Keratinocyte (primary cell): ENCODE measurements around the gene EPHA1.

ENCODE experiments used
- CTCF ChIP-seq, 3 experiments: IDR thresholded peaks in 1 of 3; conservative IDR thresholded peaks in 1 of 3; optimal IDR thresholded peaks in 1 of 3; 2 replicates in 2 of 3; 3 replicates in 1 of 3; pipeline versions ENCODE3 to v1.5.1; 2011; ENCODE audit warnings: low read length in 3 of 3, mild to moderate bottlenecking in 3 of 3, moderate library complexity in 2 of 3, control low read depth in 1 of 3, inconsistent platforms in 1 of 3; ENCODE audit not compliant: insufficient read depth in 2 of 3; ENCODE audit errors: extremely low read depth in 1 of 3
- EZH2 ChIP-seq: IDR thresholded peaks from one replicate; pipeline ENCODE4 v1.6.1; 2012; ENCODE audit warnings: inconsistent platforms, mild to moderate bottlenecking, low read length, moderate library complexity

DNA sequence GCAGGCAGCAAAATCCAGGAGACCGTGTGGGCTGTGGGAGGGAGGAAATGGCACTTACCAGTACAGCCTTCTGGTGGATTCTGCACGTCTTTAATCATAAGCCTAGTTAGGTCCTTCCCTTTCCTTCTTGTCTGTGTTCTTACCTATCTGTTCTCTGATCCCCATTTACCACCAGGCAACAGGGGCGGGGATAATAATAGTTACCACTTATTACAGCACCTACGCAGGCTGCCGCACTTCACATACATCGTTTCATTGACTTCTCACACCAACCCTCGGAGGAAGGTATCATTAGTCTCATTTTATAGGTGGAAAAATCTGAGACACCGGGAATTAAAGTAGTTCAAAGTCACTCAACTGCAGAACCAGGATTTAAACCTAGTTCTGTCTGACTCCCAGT is 4.5 kb upstream of the EPHA1 start:
- TF ChIP-seq CTCF (optimal IDR thresholded peaks at IDR 0.05 in 1 of 3, IDR thresholded peaks at IDR 0.05 in 1 of 3, conservative IDR thresholded peaks at IDR 0.05 in 1 of 3; ENCODE audit: extremely low read depth in 1 of 3, insufficient read depth in 2 of 3, low read length in 3 of 3) (no peak), EZH2 (no peak)
